LoVo (cell line): ENCODE data around the gene OGDH.
"Not testable (repeated sequence)": the region's sequence is repeated elsewhere in the genome, so short reads cannot be mapped to it uniquely, and the experiment has no call there.

Source experiments
- DNase-seq: peaks from one replicate; pipeline ENCODE4 v3.0.0-alpha.2; 2016; ENCODE audit warnings: low spot score

Gene OGDH

DNA sequence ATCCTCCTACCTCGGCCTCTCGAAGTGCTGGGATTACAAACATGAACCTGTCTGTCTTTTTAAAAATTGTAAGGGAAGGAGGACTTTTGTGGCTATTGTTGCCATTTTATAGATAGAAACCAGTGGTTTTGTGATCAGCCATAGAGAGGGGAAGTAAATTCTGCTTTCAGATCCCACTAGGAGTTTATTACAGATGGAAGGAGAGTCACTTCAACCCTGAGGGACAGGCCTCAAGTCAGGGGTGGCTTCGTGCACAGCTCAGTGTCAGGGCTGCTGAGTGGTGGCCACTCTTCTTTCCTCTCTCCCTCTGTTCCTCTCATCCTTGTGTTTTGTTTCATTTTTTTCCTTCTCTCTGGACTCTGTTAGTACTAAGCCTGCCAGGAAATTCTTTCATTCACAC, 60.8 kb downstream of the OGDH start:
- no peak for DNase-seq

- DNase-seq = no peak
Measured at GRCh38 chr7:44671069-44671468, 64.6 kb downstream of the OGDH start.

DNA sequence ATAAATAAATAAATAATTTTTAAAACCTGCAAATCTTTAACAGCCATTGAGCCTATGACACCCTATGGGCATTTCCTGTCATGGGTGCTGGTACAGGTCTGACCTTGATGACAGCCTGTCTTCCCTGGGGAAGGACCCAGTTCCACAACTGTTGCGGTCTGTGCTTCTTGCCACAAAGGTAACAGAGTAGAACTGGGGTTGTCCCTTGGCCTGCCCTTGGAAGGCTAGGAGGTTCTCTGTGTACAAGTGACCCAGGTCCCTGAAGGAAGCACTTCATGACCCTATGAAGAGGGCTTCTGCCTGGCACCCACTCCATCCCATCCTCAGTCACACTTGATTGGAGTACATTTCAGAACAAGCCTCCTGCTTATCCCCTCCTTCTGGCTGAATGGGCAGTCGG, 66.9 kb downstream of the OGDH start:
- DNase-seq = no peak

GRCh38 chr7:44673771-44674170, 67.3 kb downstream of the OGDH start:
- no peak for DNase-seq

DNA sequence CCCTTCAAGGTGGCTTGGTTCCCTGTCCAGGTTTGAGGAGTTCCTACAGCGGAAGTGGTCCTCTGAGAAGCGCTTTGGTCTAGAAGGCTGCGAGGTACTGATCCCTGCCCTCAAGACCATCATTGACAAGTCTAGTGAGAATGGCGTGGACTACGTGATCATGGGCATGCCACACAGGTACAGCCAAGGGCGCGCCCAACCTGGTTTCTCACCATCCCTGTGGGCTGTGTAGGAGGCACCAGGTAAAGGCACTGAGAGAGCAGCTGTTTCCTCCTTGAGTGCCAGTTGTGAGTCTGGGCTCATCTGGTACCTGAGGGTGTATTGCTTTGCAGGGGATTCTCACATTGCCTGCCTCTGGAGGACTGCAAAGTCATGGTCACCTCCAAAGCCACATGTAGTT, 68.0 kb downstream of the OGDH start:
- no peak for DNase-seq

- no peak for DNase-seq
Measured at GRCh38 chr7:44676776-44677175, 70.3 kb downstream of the OGDH start.

DNA sequence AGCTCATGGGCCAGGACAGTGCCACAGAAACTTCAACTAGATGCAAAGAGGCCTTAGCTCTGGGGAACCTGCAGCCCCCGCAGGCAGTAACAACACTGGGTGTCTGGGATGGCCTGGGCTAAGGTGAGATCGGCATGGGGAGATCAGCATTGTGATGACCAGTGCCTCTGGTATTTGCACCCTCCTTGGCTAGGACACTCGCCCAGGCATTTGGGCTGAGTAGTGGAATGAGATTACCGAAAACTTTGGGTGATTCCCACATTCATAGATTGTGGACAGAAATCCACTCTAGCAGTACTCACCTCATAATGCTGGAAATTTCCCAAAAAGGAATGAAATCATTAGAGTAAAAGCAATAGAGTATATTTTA, 71.7 kb downstream of the OGDH start:
- no peak for DNase-seq

- DNase-seq = no peak
Measured at GRCh38 chr7:44678471-44679179, 72.2 kb downstream of the OGDH start.

DNA sequence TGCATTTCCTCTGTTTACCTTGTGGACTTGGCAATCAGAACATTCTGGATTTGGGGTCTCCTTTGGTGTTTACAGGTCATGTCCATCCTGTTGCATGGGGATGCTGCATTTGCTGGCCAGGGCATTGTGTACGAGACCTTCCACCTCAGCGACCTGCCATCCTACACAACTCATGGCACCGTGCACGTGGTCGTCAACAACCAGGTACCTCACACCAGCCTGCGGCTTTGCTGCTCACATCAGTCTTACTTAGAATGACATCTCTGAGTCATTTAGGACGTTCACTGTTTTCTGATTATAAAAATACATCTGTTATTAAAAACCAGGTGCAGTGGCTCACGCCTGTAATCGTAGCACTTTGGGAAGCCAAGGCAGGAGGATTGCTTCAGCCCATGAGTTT, 75.2 kb downstream of the OGDH start:
- no peak for DNase-seq

DNA sequence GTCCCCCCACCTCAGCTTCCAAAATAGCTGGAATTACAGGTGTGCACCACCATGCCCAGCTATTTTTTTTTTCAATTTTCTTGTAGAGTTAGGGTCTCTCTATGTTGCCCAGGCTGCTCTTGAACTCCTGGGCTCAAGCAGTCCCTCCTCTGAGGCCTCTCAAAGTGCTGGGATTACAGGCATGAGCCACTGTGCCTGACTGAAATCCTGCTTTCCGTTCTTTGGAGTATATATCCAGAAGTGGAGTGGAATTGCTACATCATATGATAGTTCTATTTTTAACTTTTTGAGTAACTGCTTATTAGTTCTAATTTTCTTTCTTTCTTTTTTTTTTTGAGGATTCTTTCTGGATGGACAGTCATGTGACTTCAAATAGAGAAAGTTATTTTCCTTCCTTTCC, 79.3 kb downstream of the OGDH start:
- DNase-seq = no peak

GRCh38 chr7:44689427-44689826, 83.0 kb downstream of the OGDH start:
- no peak for DNase-seq

GRCh38 chr7:44693641-44694313, 87.3 kb downstream of the OGDH start:
- DNase-seq = no peak

DNA sequence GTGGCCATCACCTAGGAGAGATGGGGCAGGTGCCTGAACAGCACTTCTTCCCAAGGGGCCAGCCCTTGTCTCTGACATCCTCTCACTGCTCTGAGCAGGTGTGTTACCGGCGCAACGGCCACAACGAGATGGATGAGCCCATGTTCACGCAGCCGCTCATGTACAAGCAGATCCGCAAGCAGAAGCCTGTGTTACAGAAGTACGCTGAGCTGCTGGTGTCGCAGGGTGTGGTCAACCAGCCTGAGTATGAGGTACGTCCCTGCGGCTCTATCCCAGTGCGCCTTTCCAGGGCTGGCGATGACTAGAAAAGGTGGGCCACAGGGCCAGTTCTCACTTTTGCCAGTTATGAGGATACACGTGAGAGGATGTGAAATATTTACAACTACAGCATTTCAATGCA, 87.9 kb downstream of the OGDH start:
- DNase-seq = no peak

GRCh38 chr7:44694766-44695165, 88.3 kb downstream of the OGDH start:
- DNase-seq = no peak

DNA sequence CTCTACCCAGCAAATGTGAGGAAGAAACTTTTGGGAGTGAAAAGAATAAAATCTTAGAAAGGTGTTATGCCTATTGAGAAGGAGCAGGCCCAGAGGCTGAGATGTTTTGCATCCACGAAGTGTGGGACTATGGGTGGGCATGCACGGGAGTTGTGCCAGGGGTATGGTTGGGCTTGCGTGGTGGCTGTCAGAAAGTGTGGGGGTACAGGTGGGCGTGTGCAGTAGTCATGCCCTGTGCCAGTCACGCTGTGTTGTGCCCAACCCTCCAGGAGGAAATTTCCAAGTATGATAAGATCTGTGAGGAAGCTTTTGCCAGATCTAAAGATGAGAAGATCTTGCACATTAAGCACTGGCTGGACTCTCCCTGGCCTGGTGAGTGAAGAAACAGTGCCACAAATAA, 89.3 kb downstream of the OGDH start:
- DNase-seq = no peak

GRCh38 chr7:44696728-44697127, 90.3 kb downstream of the OGDH start:
- DNase-seq = no peak

DNA sequence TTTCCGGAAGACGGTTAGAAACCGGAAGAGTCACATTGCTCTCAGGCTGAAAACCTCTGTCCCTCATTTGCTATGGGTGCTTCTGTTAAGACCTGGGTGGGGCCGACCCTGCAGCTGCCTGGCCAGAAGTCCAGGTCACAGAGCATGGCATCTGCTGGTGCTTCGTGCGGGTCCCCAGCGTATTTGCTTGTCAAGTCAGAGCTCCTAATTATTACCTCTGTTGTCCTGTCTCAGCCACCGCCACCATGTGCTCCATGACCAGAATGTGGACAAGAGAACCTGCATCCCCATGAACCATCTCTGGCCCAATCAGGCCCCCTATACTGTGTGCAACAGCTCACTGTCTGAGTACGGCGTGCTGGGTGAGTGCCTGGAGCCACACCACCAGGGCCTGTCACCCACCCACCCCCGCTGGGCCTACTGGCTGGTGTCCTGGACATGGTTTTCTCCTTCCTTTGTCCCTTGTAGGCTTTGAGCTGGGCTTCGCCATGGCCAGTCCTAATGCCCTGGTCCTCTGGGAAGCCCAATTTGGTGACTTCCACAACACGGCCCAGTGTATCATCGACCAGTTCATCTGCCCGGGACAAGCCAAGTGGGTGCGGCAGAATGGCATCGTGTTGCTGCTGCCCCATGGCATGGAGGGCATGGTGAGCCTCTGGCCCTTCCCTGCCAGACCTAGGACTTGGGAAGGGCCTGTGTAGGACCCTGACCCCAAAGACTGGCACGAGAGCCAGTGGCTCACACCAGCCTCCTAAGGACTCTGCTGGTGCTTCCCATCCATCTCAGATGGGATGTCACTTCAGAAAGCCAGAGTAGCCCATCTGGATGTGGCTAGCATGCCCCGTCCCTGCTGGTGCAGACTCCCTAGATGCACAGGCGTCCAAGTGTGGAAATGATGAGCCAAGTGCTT, 91.0 kb downstream of the OGDH start:
- no peak for DNase-seq

- no peak for DNase-seq
Measured at GRCh38 chr7:44698046-44698580, 91.7 kb downstream of the OGDH start.

- DNase-seq = not testable (repeated sequence)
Measured at GRCh38 chr7:44699598-44699997, 93.2 kb downstream of the OGDH start.

DNA sequence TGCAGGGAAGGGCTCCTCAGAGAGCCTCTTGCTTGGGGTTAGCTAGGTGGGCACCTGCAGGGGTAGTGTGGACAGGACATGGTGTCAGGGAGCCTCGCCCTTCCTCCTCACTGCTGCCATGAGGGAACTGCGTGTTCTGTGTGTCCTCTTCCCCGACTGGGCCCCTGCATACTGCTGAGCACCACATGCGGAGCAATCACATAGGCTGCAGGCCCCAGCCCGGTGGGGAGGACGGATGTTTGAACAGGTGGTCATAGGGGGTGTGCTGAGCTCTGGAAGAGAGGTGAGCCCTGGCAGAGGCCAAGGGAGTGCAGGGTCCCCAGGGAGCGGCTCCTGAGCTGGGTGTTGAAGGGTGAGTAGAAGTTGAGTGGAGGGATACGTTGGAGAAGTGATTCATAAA, 93.9 kb downstream of the OGDH start:
- DNase-seq = no peak

- not testable (repeated sequence) for DNase-seq
Measured at GRCh38 chr7:44703391-44703790, 97.0 kb downstream of the OGDH start.

GRCh38 chr7:44703921-44704320, 97.5 kb downstream of the OGDH start:
- no peak for DNase-seq

GRCh38 chr7:44705434-44705833, 99.0 kb downstream of the OGDH start:
- no peak for DNase-seq
